ENCODE measurements around the gene PHTF1. TPM values are rescaled to one million over a fixed set of nuclear protein-coding genes. Genes with fewer than 3 reads are reported as not detected.

The PHTF1 gene
- total and polyA plus RNA-seq, 2 of the 4 experiments (the other 2 are of a cell fraction), result 9.6 to 13.3 TPM

DNA sequence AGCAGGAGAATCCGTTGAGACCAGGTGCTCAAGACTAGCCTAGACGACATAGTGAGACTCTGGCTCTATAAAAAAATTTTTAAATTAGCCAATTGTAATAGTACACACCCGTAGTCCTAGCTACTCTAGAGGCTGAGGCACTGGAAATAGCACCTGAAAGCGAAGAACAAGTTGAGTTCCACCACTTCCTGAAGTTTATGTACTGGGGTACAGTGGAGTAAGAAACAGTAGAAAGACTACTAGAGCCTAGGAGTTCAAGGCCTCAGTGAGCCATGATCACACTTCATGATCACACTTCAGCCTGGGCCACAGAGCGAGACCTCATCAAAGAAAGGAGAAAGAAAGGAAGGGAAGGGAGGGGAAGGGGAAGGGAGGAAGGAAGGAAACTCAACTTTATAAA is 33.2 kb upstream of the PHTF1 start:
- ChIA-PET CTCF (interaction anchor here (0.6 kb wide), 1 partner anchor 1062 kb away, joined by 5 read pairs; no protein-coding TSS in a partner anchor), POLR2A (ENCODE audit: unreplicated experiment) (no interaction called here)
- peaks cover 18% of the 10 kb centered on the region; the same call in 1 of the 2 replicates for H4K20me1 ChIP-seq (ENCODE audit: insufficient read depth, low read length)

More for the DNA sequence above, 33.2 kb upstream of the PHTF1 start:
- no peak for DNase-seq
- H2AK9ac ChIP-seq (replicated peaks; ENCODE audit: low read depth, low read length, poor library complexity), result no peak overlapping the region
- no peak for TF ChIP-seq POLR2A (IDR thresholded peaks at IDR 0.05; ENCODE audit: low read depth, low read length)
- no peak for TF ChIP-seq RAD21 (IDR thresholded peaks at IDR 0.05; ENCODE audit: low read length)
- TF ChIP-seq CEBPB (IDR thresholded peaks at IDR 0.05; ENCODE audit: low read depth, low read length), result no peak
- no peak for TF ChIP-seq MAFK (IDR thresholded peaks at IDR 0.05; ENCODE audit: low read depth, low read length)
- no peak for TF ChIP-seq MXI1 (IDR thresholded peaks at IDR 0.05; ENCODE audit: borderline replicate concordance, low read depth, low read length)
- TF ChIP-seq MAZ (IDR thresholded peaks at IDR 0.05; ENCODE audit: borderline replicate concordance, low read depth, low read length), result no peak
- peak overlapping the region; percentile 69 for H3K4ac ChIP-seq (ENCODE audit: low read depth, low read length)
- dilution Hi-C loops (cut with HindIII; ENCODE audit: low sequenced_read_pairs, unreplicated experiment) (no loop called here), intact Hi-C loops (cut with micrococcal nuclease) (no loop called here), in situ Hi-C loops (cut with MboI; ENCODE audit: low sequenced_read_pairs) (no loop called here)
- H3K9me3 ChIP-seq (ENCODE audit: control insufficient read depth, insufficient read depth, low read length), result no peaks in the 10 kb centered on the region
- H2AK5ac ChIP-seq (ENCODE audit: low read depth, low read length), result peak overlapping the region; percentile 58; the same call in 1 of the 2 replicates
- H2BK120ac ChIP-seq (ENCODE audit: low read depth, low read length), result no peak overlapping the region
- no peak overlapping the region for H4K5ac ChIP-seq (ENCODE audit: low read depth, low read length)
- no peak overlapping the region; the same call in 1 of the 2 replicates for H4K91ac ChIP-seq (ENCODE audit: insufficient read depth, low read depth, low read length)
- no peak overlapping the region for H3K4me3 ChIP-seq (ENCODE audit: insufficient read depth, low read depth, low read length)
- BruUV-seq (replicated peaks), result no TSS peak
- no peak overlapping the region for H2AFZ ChIP-seq (replicated peaks; ENCODE audit: low read length, poor library complexity)
- peak overlapping the region; percentile 45; the same call in 1 of the 2 replicates for H2BK20ac ChIP-seq (ENCODE audit: low read depth, low read length)
- peaks cover 9% of the 10 kb centered on the region for H3K36me3 ChIP-seq (ENCODE audit: control insufficient read depth, insufficient read depth, low read length)
- H3K79me1 ChIP-seq (ENCODE audit: low read depth in 1 of 2, low read length in 2 of 2), result peaks cover 43 to 59% of the 10 kb centered on the region in 2 experiments
- H3K27me3 ChIP-seq (ENCODE audit: control insufficient read depth, insufficient read depth, low read length), result no peaks in the 10 kb centered on the region
- H4K8ac ChIP-seq (ENCODE audit: low read depth in 2 of 2, low read length in 2 of 2), result peak overlapping the region in 1 of 2 experiments; percentile 46; a peak in 2 of 4 replicates
- H3K4me2 ChIP-seq (ENCODE audit: low read depth, low read length), result no peak overlapping the region
- H3K18ac ChIP-seq (ENCODE audit: low read depth, low read length), result peak overlapping the region; percentile 23; the same call in 1 of the 2 replicates
- H2BK15ac ChIP-seq (ENCODE audit: low read depth, low read length), result peak overlapping the region; percentile 62; the same call in 1 of the 3 replicates
- peaks cover 4% of the 10 kb centered on the region; the same call in 1 of the 2 replicates for H3K4me1 ChIP-seq (ENCODE audit: control insufficient read depth, insufficient read depth, low read length)
- H3K14ac ChIP-seq (replicated peaks; ENCODE audit: low read depth, low read length), result peak overlapping the region; percentile 24; the same call in 1 of the 2 replicates
- H3K9me1 ChIP-seq (ENCODE audit: insufficient read depth, low read length), result peaks cover 12% of the 10 kb centered on the region
- peak overlapping the region; percentile 34; the same call in 1 of the 2 replicates for H3K9ac ChIP-seq (ENCODE audit: low read depth, low read length)
- H2BK5ac ChIP-seq (ENCODE audit: low read depth, low read length, poor library complexity, severe bottlenecking), result peak overlapping the region; percentile 71
- no peak overlapping the region for H3K27ac ChIP-seq (ENCODE audit: insufficient read depth, low read length)
- H3K56ac ChIP-seq (ENCODE audit: extremely low read depth, insufficient read depth, low read length), result no peak overlapping the region
- no peak for ATAC-seq (ENCODE audit: low read depth)
- H3K23ac ChIP-seq (ENCODE audit: low read depth, low read length), result 0 out of 2 replicates have a peak overlapping the region, but pooled peaks have one; percentile 4
- WGBS, 2 experiments (ENCODE audit: extremely low coverage in 2 of 2, insufficient read length in 1 of 2), result no CpG with 5 or more reads among the region's 5 CpGs
